H1 (cell line): ENCODE measurements around the gene WSCD2. TPM values are rescaled to one million over a fixed set of nuclear protein-coding genes. Genes with fewer than 3 reads are reported as not detected.

Source experiments
- CTCF ChIA-PET: fragments of 300-600 bp; sonication (Branson Sonifier 250); formaldehyde crosslinking; loops from one replicate; lab custom pipeline; 2021; ENCODE audit not compliant: partially characterized antibody; lab: Charles Lee
- POLR2A ChIA-PET: fragments of 300-600 bp; sonication (Branson Sonifier 250); formaldehyde crosslinking; loops from one replicate; lab custom pipeline; 2021; ENCODE audit warnings: inconsistent platforms; ENCODE audit not compliant: partially characterized antibody; lab: Charles Lee
- DNase-seq, 2 experiments: peaks; one replicate each; pipeline versions ENCODE4 v3.0.0 to v3.0.0-alpha.2; 2010 to 2022; ENCODE audit warnings: low spot score in 2 of 2, low read depth in 1 of 2, mixed read lengths in 1 of 2
- FAIRE-seq: peaks from 2 replicates; lab custom pipeline; 2011; peaks lifted over from hg19 to GRCh38; lab: Jason Lieb, UNC
- H2AFZ ChIP-seq: 2 replicates; pipeline ENCODE4 v1.8.1; 2012; ENCODE audit warnings: low read length, inconsistent platforms
- H2AK5ac ChIP-seq: 2 replicates; pipeline ENCODE4 v1.6.1; 2013; ENCODE audit warnings: low read depth, low read length
- H2BK120ac ChIP-seq: replicated peaks from 2 replicates; pipeline ENCODE3; 2013; ENCODE audit warnings: low read depth, low read length, inconsistent platforms
- H2BK12ac ChIP-seq: 2 replicates; pipeline ENCODE4 v1.6.1; 2013; ENCODE audit warnings: low read depth, low read length
- H2BK15ac ChIP-seq: 2 replicates; pipeline ENCODE4 v1.6.1; 2013; ENCODE audit warnings: low read length
- H2BK20ac ChIP-seq: 2 replicates; pipeline ENCODE4 v1.6.1; 2013; ENCODE audit warnings: low read length
- H2BK5ac ChIP-seq: 2 replicates; pipeline ENCODE4 v1.6.1; 2013; ENCODE audit warnings: low read depth, low read length
- H3K14ac ChIP-seq: 2 replicates; pipeline ENCODE4 v1.6.1; 2013; ENCODE audit warnings: inconsistent platforms; ENCODE audit not compliant: insufficient read length
- H3K18ac ChIP-seq: 2 replicates; pipeline ENCODE4 v1.6.1; 2013; ENCODE audit warnings: low read length; ENCODE audit errors: extremely low read depth
- H3K23ac ChIP-seq: 2 replicates; pipeline ENCODE4 v1.6.1; 2013; ENCODE audit warnings: inconsistent platforms; ENCODE audit not compliant: insufficient read length
- H3K23me2 ChIP-seq: 2 replicates; pipeline ENCODE4 v1.6.1; 2013; ENCODE audit warnings: low read depth, low read length
- H3K27ac ChIP-seq: 2 replicates; pipeline ENCODE4 v1.6.1; 2011; ENCODE audit warnings: low read depth, low read length, inconsistent platforms
- H3K27me3 ChIP-seq, 4 experiments: replicated peaks in 1 of 4; 1 replicate in 1 of 4; 2 replicates in 3 of 4; pipeline versions ENCODE4 v1.6.1 to v1.8.1; 2011 to 2013; ENCODE audit warnings: low read length in 3 of 4, mild to moderate bottlenecking in 3 of 4, inconsistent platforms in 2 of 4, mixed read lengths in 2 of 4, moderate library complexity in 1 of 4; ENCODE audit not compliant: control insufficient read depth in 3 of 4, insufficient read depth in 3 of 4; ENCODE audit errors: extremely low read depth in 1 of 4
- H3K36me3 ChIP-seq, 4 experiments: 2 replicates each; pipeline versions ENCODE4 v1.6.1 to v1.8.1; 2011 to 2013; ENCODE audit warnings: mild to moderate bottlenecking in 4 of 4, low read length in 3 of 4, moderate library complexity in 2 of 4, control low read depth in 1 of 4, inconsistent platforms in 1 of 4; ENCODE audit not compliant: insufficient read depth in 4 of 4, control insufficient read depth in 2 of 4
- H3K4ac ChIP-seq: replicated peaks from 2 replicates; pipeline ENCODE3; 2013; ENCODE audit warnings: low read length, low read depth, mixed read lengths, inconsistent platforms; ENCODE audit not compliant: insufficient read length
- H3K4me1 ChIP-seq, 4 experiments: replicated peaks in 1 of 4; 1 replicate in 1 of 4; 2 replicates in 3 of 4; pipeline versions ENCODE4 v1.6.1 to v1.8.1; 2011 to 2013; ENCODE audit warnings: low read length in 3 of 4, inconsistent platforms in 2 of 4, mixed read lengths in 1 of 4; ENCODE audit not compliant: insufficient read depth in 4 of 4, control insufficient read depth in 3 of 4
- H3K4me2 ChIP-seq, 2 experiments: 2 replicates each; pipeline versions ENCODE4 v1.6.1 to v1.8.1; 2011 to 2013; ENCODE audit warnings: low read depth in 2 of 2, low read length in 2 of 2, control low read depth in 1 of 2, inconsistent platforms in 1 of 2, mild to moderate bottlenecking in 1 of 2; ENCODE audit not compliant: insufficient read depth in 1 of 2
- H3K4me3 ChIP-seq, 4 experiments: fragments of 200-600, 300-600 bp in 1 of 4; sonication (generic), shearing (Covaris generic), sonication (Bioruptor Twin) in 1 of 4; 2 replicates each; pipeline versions ENCODE4 v1.5.1 to v1.8.1; 2011 to 2016; ENCODE audit warnings: low read length in 4 of 4, low read depth in 3 of 4, control low read depth in 2 of 4, inconsistent platforms in 2 of 4, mild to moderate bottlenecking in 2 of 4, mixed read lengths in 1 of 4, moderate library complexity in 1 of 4; ENCODE audit not compliant: insufficient read depth in 2 of 4; ENCODE audit errors: extremely low read depth in 1 of 4
- H3K56ac ChIP-seq: replicated peaks from 2 replicates; pipeline ENCODE3; 2013; ENCODE audit warnings: low read depth, mild to moderate bottlenecking, mixed read lengths, low read length, inconsistent platforms; ENCODE audit not compliant: insufficient read length
- H3K79me1 ChIP-seq: 2 replicates; pipeline ENCODE4 v1.6.1; 2013; ENCODE audit warnings: low read depth, low read length, control low read depth
- H3K79me2 ChIP-seq, 2 experiments: 2 replicates each; pipeline versions ENCODE4 v1.6.1 to v1.8.1; 2012 to 2013; ENCODE audit warnings: low read length in 2 of 2, mild to moderate bottlenecking in 2 of 2, inconsistent platforms in 1 of 2; ENCODE audit not compliant: insufficient read depth in 2 of 2, control insufficient read depth in 1 of 2
- H3K9ac ChIP-seq, 4 experiments: replicated peaks in 1 of 4; 1 replicate in 1 of 4; 2 replicates in 3 of 4; pipeline versions ENCODE4 v1.6.1 to v1.8.1; 2011 to 2013; ENCODE audit warnings: low read depth in 3 of 4, low read length in 3 of 4, control low read depth in 2 of 4, mild to moderate bottlenecking in 2 of 4, moderate library complexity in 2 of 4, inconsistent platforms in 1 of 4; ENCODE audit errors: extremely low read depth in 1 of 4
- H3K9me3 ChIP-seq, 2 experiments: 2 replicates each; pipeline versions ENCODE4 v1.6.1 to v1.8.1; 2012 to 2013; ENCODE audit warnings: mild to moderate bottlenecking in 2 of 2, moderate library complexity in 2 of 2, control low read depth in 1 of 2, inconsistent platforms in 1 of 2, low read depth in 1 of 2, low read length in 1 of 2, mixed read lengths in 1 of 2; ENCODE audit not compliant: insufficient read depth in 2 of 2
- H4K20me1 ChIP-seq, 2 experiments: replicated peaks in 1 of 2; 2 replicates each; pipeline versions ENCODE3 to v1.8.1; 2011 to 2013; ENCODE audit warnings: inconsistent platforms in 2 of 2, low read length in 2 of 2, mild to moderate bottlenecking in 1 of 2; ENCODE audit not compliant: insufficient read depth in 2 of 2, control insufficient read depth in 1 of 2
- H4K5ac ChIP-seq: 2 replicates; pipeline ENCODE4 v1.6.1; 2013; ENCODE audit warnings: low read length, low read depth, mixed read lengths, inconsistent platforms; ENCODE audit not compliant: insufficient read length
- H4K8ac ChIP-seq: 2 replicates; pipeline ENCODE4 v1.8.0; 2013; ENCODE audit warnings: mild to moderate bottlenecking, moderate library complexity, low read length, inconsistent platforms; ENCODE audit not compliant: insufficient read depth; ENCODE audit errors: extremely low read depth
- H4K91ac ChIP-seq: replicated peaks from 2 replicates; pipeline ENCODE3; 2013; ENCODE audit warnings: low read length, mixed read lengths, inconsistent platforms; ENCODE audit not compliant: insufficient read length
- CBX8 ChIP-seq: fragments of 300-800, 300-1000 bp; sonication (generic); IDR thresholded peaks from 2 replicates; pipeline ENCODE4 v1.7.1; 2016; ENCODE audit warnings: low read depth, low read length, borderline replicate concordance
- CREB1 ChIP-seq: IDR thresholded peaks from 2 replicates; pipeline ENCODE4 v1.6.1; 2012; ENCODE audit warnings: inconsistent platforms
- HDAC6 ChIP-seq: IDR thresholded peaks from one replicate; pipeline ENCODE4 v1.7.1; 2012; ENCODE audit warnings: low read depth, mild to moderate bottlenecking, inconsistent platforms, low read length, moderate library complexity
- JUN ChIP-seq: IDR thresholded peaks from 2 replicates; pipeline ENCODE4 v1.6.1; 2011; ENCODE audit warnings: low read depth, mild to moderate bottlenecking, improper control_type of control experiment, low read length
- KDM5A ChIP-seq: fragments of 200-600 bp; IDR thresholded peaks from 2 replicates; pipeline ENCODE4 v1.7.1; 2012; ENCODE audit warnings: mild to moderate bottlenecking, low read length, inconsistent platforms, mixed read lengths
- POLR2A ChIP-seq, 2 experiments: IDR thresholded peaks; 1 replicate in 1 of 2; 2 replicates in 1 of 2; pipeline ENCODE4 v1.6.1; 2011; ENCODE audit warnings: low read depth in 2 of 2, low read length in 2 of 2, mild to moderate bottlenecking in 2 of 2; ENCODE audit errors: control extremely low read depth in 1 of 2
- POU5F1 ChIP-seq: IDR thresholded peaks from 2 replicates; pipeline ENCODE4 v1.6.1; 2011; ENCODE audit warnings: low read depth, mild to moderate bottlenecking, low read length, moderate library complexity
- RFX5 ChIP-seq: IDR thresholded peaks from 2 replicates; pipeline ENCODE4 v1.6.1; 2011; ENCODE audit warnings: low read depth, low read length, improper control_type of control experiment, borderline replicate concordance
- SIX5 ChIP-seq: IDR thresholded peaks from 2 replicates; pipeline ENCODE4 v1.6.1; 2011; ENCODE audit warnings: mild to moderate bottlenecking, low read depth, low read length
- SP2 ChIP-seq: IDR thresholded peaks from 2 replicates; pipeline ENCODE4 v1.6.1; 2012; ENCODE audit warnings: mild to moderate bottlenecking, low read length, inconsistent platforms
- TAF7 ChIP-seq: optimal IDR thresholded peaks from 2 replicates; pipeline ENCODE3; 2011; ENCODE audit warnings: low read depth, mild to moderate bottlenecking, inconsistent platforms, low read length, moderate library complexity, borderline replicate concordance
- TCF12 ChIP-seq: IDR thresholded peaks from 2 replicates; pipeline ENCODE4 v1.6.1; 2011; ENCODE audit warnings: low read depth, mild to moderate bottlenecking, low read length
- TEAD4 ChIP-seq: IDR thresholded peaks from 2 replicates; pipeline ENCODE4 v1.6.1; 2012; ENCODE audit warnings: low read depth, low read length, inconsistent platforms, mixed read lengths
- polyA plus RNA-seq, 7 experiments: library from polyadenylated mRNA; depleted of rRNA in 3 of 7; stranded (reverse) in 5 of 7; unstranded in 2 of 7; fragments of >200 nt in 5 of 7; fragments of 200-250 nt in 2 of 7; gene quantifications; 1 replicate in 5 of 7; 2 replicates in 1 of 7; 4 replicates in 1 of 7; pipeline versions ENCODE4 v1.2.1 to v1.2.3, GENCODE V29; 2011 to 2013; ENCODE audit warnings: missing spikeins in 2 of 7, mixed read lengths in 2 of 7
- total RNA-seq: library from RNA; stranded (reverse); fragmentation: NEBNext Ultra II Directional; extraction: Animal tissue kit (Norgen Biotek cat#: 25700); gene quantifications from 2 replicates; pipeline ENCODE4 v1.2.1, GENCODE V29; 2021

The WSCD2 gene
- total and polyA plus RNA-seq, 2 of the 8 experiments (the other 6 are each of a cell fraction or from before 2014, with no cell fraction given), result 1.3 to 2.2 TPM

GRCh38 chr12:108260969-108261368, 131.9 kb downstream of the WSCD2 start:
- POLR2A ChIA-PET, result no interaction called here
- Histone ChIP-seq H3K79me2 (no peaks in the 10 kb centered on the region), H3K56ac (no peak overlapping the region), H4K20me1 (no peaks in the 10 kb centered on the region), H4K8ac (no peak overlapping the region), H3K9me3 (peaks cover 8 to 9% of the 10 kb centered on the region in 2 experiments), H2AK5ac (no peak overlapping the region), H2BK120ac (no peak overlapping the region), H3K14ac (no peak overlapping the region), H2BK15ac (no peak overlapping the region), H3K4me3 (no peak overlapping the region), H4K91ac (no peak overlapping the region), H3K23ac (no peak overlapping the region), H3K27ac (no peak overlapping the region), H2BK5ac (no peak overlapping the region), H4K5ac (no peak overlapping the region), H3K36me3 (no peaks in the 10 kb centered on the region), H3K9ac (no peak overlapping the region), H3K4me1 (peaks cover 0 to 3% (median 0%) of the 10 kb centered on the region in 4 experiments; a peak in 1 of 7 replicates), H3K18ac (no peak overlapping the region), H3K4me2 (no peak overlapping the region), H3K79me1 (no peaks in the 10 kb centered on the region), H2BK12ac (no peak overlapping the region), H2AFZ (no peak overlapping the region), H3K27me3 (no peaks in the 10 kb centered on the region), H3K4ac (no peak overlapping the region), H2BK20ac (no peak overlapping the region), H3K23me2 (no peaks in the 10 kb centered on the region; the same call in 1 of the 2 replicates)
- DNase-seq (no peak), FAIRE-seq (no peak)
- CTCF ChIA-PET, result interaction anchor here (0.7 to 1.4 kb wide), 2 partner anchors 14 to 234 kb away, joined by 3 read pairs; no protein-coding TSS in a partner anchor
- TF ChIP-seq TEAD4, result no peak
- no peak for TF ChIP-seq HDAC6
- TF ChIP-seq CREB1, result no peak
- no peak for TF ChIP-seq SP2
- TF ChIP-seq POU5F1, result no peak
- TF ChIP-seq KDM5A, result no peak
- no peak for TF ChIP-seq JUN
- no peak for TF ChIP-seq SIX5
- TF ChIP-seq CBX8, result no peak
- TF ChIP-seq TCF12, result no peak
- no peak for TF ChIP-seq POLR2A (IDR thresholded peaks at IDR 0.05; ENCODE audit: control extremely low read depth in 1 of 2, low read depth in 2 of 2, low read length in 2 of 2)
- no peak for TF ChIP-seq TAF7
- TF ChIP-seq RFX5, result no peak
